SK-N-MC (cell line): ENCODE measurements around the gene IRF3.

Experiments used
- EZH2 ChIP-seq: fragments of 200-600 bp; sonication (generic); IDR thresholded peaks from one replicate; pipeline ENCODE4 v1.6.1; 2017; ENCODE audit warnings: antibody characterized with exemption
- POLR2AphosphoS5 ChIP-seq: IDR thresholded peaks from 2 replicates; pipeline ENCODE4 v1.6.1; 2012; ENCODE audit warnings: mild to moderate bottlenecking, low read depth, low read length, borderline replicate concordance

GRCh38 chr19:49657493-49658138, 8.0 kb downstream of the IRF3 start:
- no peak for TF ChIP-seq POLR2AphosphoS5
- TF ChIP-seq EZH2: no peak
